ENCODE measurements around the gene LRTM1. TPM values are rescaled to one million over a fixed set of nuclear protein-coding genes. Genes with fewer than 3 reads are reported as not detected.

Gene LRTM1
- total and polyA plus RNA-seq, 2 experiments from 2014 or later = not detected

DNA sequence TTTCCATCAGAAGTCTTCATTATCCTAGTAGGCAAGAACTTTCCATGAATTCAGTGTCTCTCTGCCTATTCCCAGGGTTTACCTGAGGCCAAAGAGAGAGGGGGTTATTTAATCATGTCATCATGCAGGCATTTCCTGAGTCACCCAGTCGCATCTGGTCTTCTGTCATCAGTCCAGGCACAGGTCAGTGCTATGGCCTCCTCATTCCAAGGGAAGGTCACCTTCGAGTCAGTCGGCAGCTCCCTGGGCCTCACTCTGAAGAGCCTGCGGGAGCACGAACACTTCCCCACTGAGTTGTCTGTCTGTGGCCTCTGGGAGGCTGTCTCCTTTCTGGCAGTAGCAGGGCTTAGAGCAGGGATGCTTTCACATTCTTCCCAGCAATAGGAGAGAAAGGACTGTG is 26.2 kb upstream of the LRTM1 start:
- H3K79me2 ChIP-seq (ENCODE audit: insufficient read depth) = no peaks in the 10 kb centered on the region
- TF ChIP-seq EZH2 (IDR thresholded peaks at IDR 0.05; ENCODE audit: insufficient read depth, poor library complexity, severe bottlenecking) (no peak), EZH2phosphoT487 (IDR thresholded peaks at IDR 0.05; ENCODE audit: insufficient read depth, low read depth) (no peak)
- in situ Hi-C loops (cut with MboI) = loop anchor here (10.0 kb wide), 1 partner anchor 211 kb away; no protein-coding TSS in a partner anchor
- H3K4me3 ChIP-seq = no peak overlapping the region
- no peaks in the 10 kb centered on the region for H3K36me3 ChIP-seq (ENCODE audit: low read depth)
- H3K27me3 ChIP-seq (replicated peaks; ENCODE audit: insufficient read depth) = no peaks in the 10 kb centered on the region
- peak overlapping the region; percentile 33 for H3K4me2 ChIP-seq (ENCODE audit: unreplicated experiment)
- no peaks in the 10 kb centered on the region for H3K9me2 ChIP-seq (ENCODE audit: insufficient read depth)
- no peaks in the 10 kb centered on the region for H4K20me1 ChIP-seq (ENCODE audit: insufficient read depth)
- peak overlapping the region; percentile 83 for H3K27ac ChIP-seq
- WGBS, 2 experiments (ENCODE audit: low coverage in 1 of 2, low lambda C conversion rate in 2 of 2, missing lambda C conversion rate in 2 of 2) = 5 to 7% methylated on average over 5 of the region's 5 CpGs
- peaks cover 35% of the 10 kb centered on the region for H3K4me1 ChIP-seq (ENCODE audit: insufficient read depth)
- no peaks in the 10 kb centered on the region for H3K9me3 ChIP-seq (ENCODE audit: low read depth)
- DNase-seq = peak; percentile 88
- peak overlapping the region; percentile 45; the same call in 1 of the 2 replicates for H2AFZ ChIP-seq
- peak overlapping the region; percentile 71 for H3K9ac ChIP-seq
- H3F3A ChIP-seq (ENCODE audit: insufficient read depth) = peaks cover 40% of the 10 kb centered on the region

GRCh38 chr3:54951405-54951804 is 23.5 kb upstream of the LRTM1 start:
- in situ Hi-C loops (cut with MboI) = loop anchor here (10.0 kb wide), 1 partner anchor 213 kb away; no protein-coding TSS in a partner anchor
- H3K4me2 ChIP-seq (ENCODE audit: unreplicated experiment) = no peak overlapping the region
- 0 out of 2 replicates have a peak overlapping the region, but pooled peaks have one; percentile 20 for H2AFZ ChIP-seq
- no peaks in the 10 kb centered on the region for H3K27me3 ChIP-seq (replicated peaks; ENCODE audit: insufficient read depth)
- peak; percentile 97 for DNase-seq
- peak overlapping the region; percentile 24; the same call in 1 of the 2 replicates for H3K9ac ChIP-seq
- no peaks in the 10 kb centered on the region for H3K9me3 ChIP-seq (ENCODE audit: low read depth)
- 1 to 3% methylated on average over 8 of the region's 8 CpGs for WGBS, 2 experiments (ENCODE audit: low coverage in 1 of 2, low lambda C conversion rate in 2 of 2, missing lambda C conversion rate in 2 of 2)
- H3F3A ChIP-seq (ENCODE audit: insufficient read depth) = peaks cover 40% of the 10 kb centered on the region
- no peaks in the 10 kb centered on the region for H3K79me2 ChIP-seq (ENCODE audit: insufficient read depth)
- no peak for TF ChIP-seq EZH2phosphoT487 (IDR thresholded peaks at IDR 0.05; ENCODE audit: insufficient read depth, low read depth)
- TF ChIP-seq EZH2 (IDR thresholded peaks at IDR 0.05; ENCODE audit: insufficient read depth, poor library complexity, severe bottlenecking) = no peak
- peak overlapping the region; percentile 35 for H3K27ac ChIP-seq
- H3K36me3 ChIP-seq (ENCODE audit: low read depth) = no peaks in the 10 kb centered on the region
- peaks cover 35% of the 10 kb centered on the region for H3K4me1 ChIP-seq (ENCODE audit: insufficient read depth)
- H4K20me1 ChIP-seq (ENCODE audit: insufficient read depth) = no peaks in the 10 kb centered on the region
- no peak overlapping the region for H3K4me3 ChIP-seq
- no peaks in the 10 kb centered on the region for H3K9me2 ChIP-seq (ENCODE audit: insufficient read depth)

- Histone ChIP-seq H4K20me1 (ENCODE audit: insufficient read depth) (no peaks in the 10 kb centered on the region), H3K4me2 (ENCODE audit: unreplicated experiment) (no peak overlapping the region), H3K4me1 (ENCODE audit: insufficient read depth) (peaks cover 35% of the 10 kb centered on the region), H3K36me3 (ENCODE audit: low read depth) (no peaks in the 10 kb centered on the region), H3K4me3 (no peak overlapping the region), H3K79me2 (ENCODE audit: insufficient read depth) (no peaks in the 10 kb centered on the region), H3K27ac (no peak overlapping the region), H3K9me3 (ENCODE audit: low read depth) (no peaks in the 10 kb centered on the region), H3K27me3 (replicated peaks; ENCODE audit: insufficient read depth) (no peaks in the 10 kb centered on the region), H3K9ac (no peak overlapping the region), H3K9me2 (ENCODE audit: insufficient read depth) (no peaks in the 10 kb centered on the region), H3F3A (ENCODE audit: insufficient read depth) (peaks cover 38% of the 10 kb centered on the region), H2AFZ (no peak overlapping the region)
- TF ChIP-seq EZH2phosphoT487 (IDR thresholded peaks at IDR 0.05; ENCODE audit: insufficient read depth, low read depth) (no peak), EZH2 (IDR thresholded peaks at IDR 0.05; ENCODE audit: insufficient read depth, poor library complexity, severe bottlenecking) (no peak)
- WGBS, 2 experiments (ENCODE audit: low coverage in 1 of 2, low lambda C conversion rate in 2 of 2, missing lambda C conversion rate in 2 of 2) = 85 to 87% methylated on average over 7 of the region's 7 CpGs
- in situ Hi-C loops (cut with MboI) = loop anchor here (10.0 kb wide), 1 partner anchor 214 kb away; no protein-coding TSS in a partner anchor
- no peak for DNase-seq
Measured at GRCh38 chr3:54950391-54951003, 22.6 kb upstream of the LRTM1 start.

GRCh38 chr3:54949491-54950044 is 21.7 kb upstream of the LRTM1 start:
- H3K9ac ChIP-seq = no peak overlapping the region
- no peak for TF ChIP-seq EZH2phosphoT487 (IDR thresholded peaks at IDR 0.05; ENCODE audit: insufficient read depth, low read depth)
- TF ChIP-seq EZH2 (IDR thresholded peaks at IDR 0.05; ENCODE audit: insufficient read depth, poor library complexity, severe bottlenecking) = no peak
- H3K9me2 ChIP-seq (ENCODE audit: insufficient read depth) = no peaks in the 10 kb centered on the region
- in situ Hi-C loops (cut with MboI) = loop anchor here (10.0 kb wide), 1 partner anchor 215 kb away; no protein-coding TSS in a partner anchor
- no peaks in the 10 kb centered on the region for H3K27me3 ChIP-seq (replicated peaks; ENCODE audit: insufficient read depth)
- no peaks in the 10 kb centered on the region for H4K20me1 ChIP-seq (ENCODE audit: insufficient read depth)
- no peak overlapping the region for H2AFZ ChIP-seq
- no peaks in the 10 kb centered on the region for H3K36me3 ChIP-seq (ENCODE audit: low read depth)
- H3K79me2 ChIP-seq (ENCODE audit: insufficient read depth) = no peaks in the 10 kb centered on the region
- 89% methylated on average over 4 of the region's 4 CpGs for WGBS, 2 experiments (ENCODE audit: low coverage in 1 of 2, low lambda C conversion rate in 2 of 2, missing lambda C conversion rate in 2 of 2)
- H3K9me3 ChIP-seq (ENCODE audit: low read depth) = no peaks in the 10 kb centered on the region
- H3K27ac ChIP-seq = no peak overlapping the region
- DNase-seq = no peak
- peaks cover 29% of the 10 kb centered on the region for H3F3A ChIP-seq (ENCODE audit: insufficient read depth)
- H3K4me2 ChIP-seq (ENCODE audit: unreplicated experiment) = no peak overlapping the region
- peaks cover 27% of the 10 kb centered on the region for H3K4me1 ChIP-seq (ENCODE audit: insufficient read depth)
- no peak overlapping the region for H3K4me3 ChIP-seq
